CD4-positive, alpha-beta T cell (primary cell): Measurements from ENCODE around the gene CD7. TPM values are rescaled to one million over a fixed set of nuclear protein-coding genes. Genes with fewer than 3 reads are reported as not detected.

Experiments
- ATAC-seq: fragments of 200-7000 bp; cut with Tn5 transposase; one replicate; pipeline ENCODE4 v1.10.0; 2022; ENCODE audit warnings: mild to moderate bottlenecking; ENCODE audit not compliant: poor library complexity
- CTCF ChIA-PET: fragments of 350-600 bp; sonication (Branson Sonifier 250); formaldehyde crosslinking; loops from one replicate; lab custom pipeline; 2021; ENCODE audit warnings: antibody characterized with exemption, inconsistent platforms; lab: Charles Lee
- POLR2A ChIA-PET: fragments of 350-600 bp; sonication (Branson Sonifier 250); formaldehyde crosslinking; loops from one replicate; lab custom pipeline; 2021; ENCODE audit warnings: antibody characterized with exemption, inconsistent platforms; lab: Charles Lee
- DNase-seq, 14 experiments: peaks; one replicate each; pipeline ENCODE4 v3.0.0-alpha.2; 2013 to 2020; ENCODE audit warnings: mixed read lengths in 2 of 14
- H3K27ac ChIP-seq, 2 donors: one replicate each; pipeline versions ENCODE4 v1.5.1 to v1.7.0; 2013; ENCODE audit warnings: low read length in 2 of 2, low read depth in 1 of 2, mild to moderate bottlenecking in 1 of 2
- H3K27me3 ChIP-seq, 2 experiments: 1 replicate in 1 of 2; 2 replicates in 1 of 2; pipeline versions ENCODE4 v1.6.1 to v1.7.0; 2013; ENCODE audit warnings: low read length in 2 of 2, control low read depth in 1 of 2, mild to moderate bottlenecking in 1 of 2, moderate library complexity in 1 of 2; ENCODE audit not compliant: insufficient read depth in 2 of 2, control insufficient read depth in 1 of 2
- H3K36me3 ChIP-seq: one replicate; pipeline ENCODE4 v1.6.1; 2013; ENCODE audit warnings: low read length, control low read depth; ENCODE audit not compliant: insufficient read depth
- H3K4me1 ChIP-seq: one replicate; pipeline ENCODE4 v1.6.1; 2013; ENCODE audit warnings: low read length, control low read depth; ENCODE audit not compliant: insufficient read depth
- H3K4me3 ChIP-seq: one replicate; pipeline ENCODE4 v1.5.1; 2013; ENCODE audit warnings: mild to moderate bottlenecking, low read length, moderate library complexity
- H3K9me3 ChIP-seq, 2 experiments: 1 replicate in 1 of 2; 2 replicates in 1 of 2; pipeline versions ENCODE4 v1.6.1 to v1.7.0; 2013; ENCODE audit warnings: low read length in 2 of 2, mild to moderate bottlenecking in 2 of 2, control low read depth in 1 of 2, moderate library complexity in 1 of 2; ENCODE audit not compliant: control insufficient read depth in 1 of 2, insufficient read depth in 1 of 2
- H3K27ac Mint-ChIP-seq: one replicate; pipeline ENCODE4 v1.8.0; 2020; ENCODE audit warnings: mixed read lengths
- H3K27me3 Mint-ChIP-seq: one replicate; pipeline ENCODE4 v1.8.0; 2021; ENCODE audit warnings: mixed read lengths
- H3K36me3 Mint-ChIP-seq: one replicate; pipeline ENCODE4 v1.8.0; 2021; ENCODE audit warnings: low read depth, mixed read lengths
- H3K4me1 Mint-ChIP-seq: one replicate; pipeline ENCODE4 v1.8.0; 2021; ENCODE audit warnings: low read depth, mixed read lengths
- H3K4me3 Mint-ChIP-seq: one replicate; pipeline ENCODE4 v1.8.0; 2020; ENCODE audit warnings: mild to moderate bottlenecking, mixed read lengths
- H3K9me3 Mint-ChIP-seq: one replicate; pipeline ENCODE4 v1.8.0; 2020; ENCODE audit warnings: mixed read lengths
- CTCF ChIP-seq: fragments of 200-600 bp; IDR thresholded peaks from one replicate; pipeline ENCODE4 v1.8.0; 2022; ENCODE audit warnings: antibody characterized with exemption, mild to moderate bottlenecking
- intact Hi-C, 2 experiments: fragments of 100-400 bp; cut with DNase I in 1 of 2; cut with micrococcal nuclease in 1 of 2; formaldehyde crosslinking; loops; one replicate each; pipeline versions ENCODE4 v1.15.1 to v1.9.0; 2023 to 2025; cut with DNase I, micrococcal nuclease
- total RNA-seq, 174 experiments: library from RNA in 2 of 174; stranded (reverse) in 2 of 174; gene quantifications; one replicate each; pipeline ENCODE4 v1.2.3 and lab custom pipeline; 2021 to 2026

CD7 gene
- total RNA-seq, 2 experiments from 2014 or later = 225 to 234 TPM

- no peaks in the 10 kb centered on the region for H3K27me3 ChIP-seq
- DNase-seq (peak in 5 of 14 experiments; percentile 19 to 54 (median 34)), ATAC-seq (peak; percentile 4)
- Mint-ChIP-seq H3K4me1 (peaks cover 83% of the 10 kb centered on the region), H3K27ac (peak overlapping the region; percentile 100), H3K27me3 (no peaks in the 10 kb centered on the region), H3K9me3 (no peaks in the 10 kb centered on the region), H3K4me3 (peak overlapping the region; percentile 96), H3K36me3 (peaks cover 14% of the 10 kb centered on the region)
- intact Hi-C loops = loop anchor here (2.0 to 10.0 kb wide), 5 partner anchors 38 to 265 kb away; partner anchors contain the start of genes DCXR (in 1 of the 2) and RAC3 (in 1 of the 2)
- ChIA-PET POLR2A (interaction anchor here (1.9 to 8.9 kb wide), 6 partner anchors 16 to 269 kb away, joined by 6 to 157 read pairs (median 16); partner anchors contain the start of genes CD7 and SECTM1), CTCF (interaction anchor here (2.1 to 3.3 kb wide), 3 partner anchors 22 to 63 kb away, joined by 7 to 16 read pairs (median 11); no protein-coding TSS in a partner anchor)
- no peaks in the 10 kb centered on the region for H3K36me3 ChIP-seq
- H3K4me1 ChIP-seq = peaks cover 83% of the 10 kb centered on the region
- peak overlapping the region; percentile 99 to 100 for H3K27ac ChIP-seq
- peak overlapping the region; percentile 70 for H3K4me3 ChIP-seq
- no peak for TF ChIP-seq CTCF
- no peaks in the 10 kb centered on the region for H3K9me3 ChIP-seq
Measured at GRCh38 chr17:82299452-82299851, 18.0 kb downstream of the CD7 start.

- peak in 3 of 14 experiments; percentile 35 to 45 (median 37) for DNase-seq
- peaks cover 14% of the 10 kb centered on the region for H3K36me3 Mint-ChIP-seq
- Histone ChIP-seq H3K27ac (peak overlapping the region; percentile 99 to 100), H3K9me3 (peaks cover 0 to under 1% of the 10 kb centered on the region in 2 experiments), H3K4me3 (peak overlapping the region; percentile 70), H3K36me3 (no peaks in the 10 kb centered on the region), H3K27me3 (no peaks in the 10 kb centered on the region), H3K4me1 (peaks cover 82% of the 10 kb centered on the region)
- H3K27me3 Mint-ChIP-seq = no peaks in the 10 kb centered on the region
- ATAC-seq = no peak
- no peak for TF ChIP-seq CTCF
- ChIA-PET POLR2A (interaction anchor here (0.9 to 8.9 kb wide), 28 partner anchors 10 to 1518 kb away, joined by 3 to 157 read pairs (median 5); partner anchors contain the start of genes CD7, CSNK1D, DCXR and FN3KRP), CTCF (interaction anchor here (0.6 to 3.3 kb wide), 6 partner anchors 19 to 93 kb away, joined by 3 to 16 read pairs (median 6); partner anchors contain the start of gene CD7)
- peaks cover 88% of the 10 kb centered on the region for H3K4me1 Mint-ChIP-seq
- H3K27ac Mint-ChIP-seq = peak overlapping the region; percentile 100
- H3K9me3 Mint-ChIP-seq = no peaks in the 10 kb centered on the region
- H3K4me3 Mint-ChIP-seq = peak overlapping the region; percentile 96
- intact Hi-C loops = loop anchor here (1.0 to 10.0 kb wide), 8 partner anchors 23 to 264 kb away; partner anchors contain the start of genes CSNK1D (in 1 of the 2), DCXR (in 1 of the 2) and RAC3 (in 1 of the 2)
Measured at GRCh38 chr17:82298538-82299421, 18.6 kb downstream of the CD7 start.
